Measurements from ENCODE around the gene GRIP1. TPM values are rescaled to one million over a fixed set of nuclear protein-coding genes. Genes with fewer than 3 reads are reported as not detected.

GRIP1 gene, protein sequence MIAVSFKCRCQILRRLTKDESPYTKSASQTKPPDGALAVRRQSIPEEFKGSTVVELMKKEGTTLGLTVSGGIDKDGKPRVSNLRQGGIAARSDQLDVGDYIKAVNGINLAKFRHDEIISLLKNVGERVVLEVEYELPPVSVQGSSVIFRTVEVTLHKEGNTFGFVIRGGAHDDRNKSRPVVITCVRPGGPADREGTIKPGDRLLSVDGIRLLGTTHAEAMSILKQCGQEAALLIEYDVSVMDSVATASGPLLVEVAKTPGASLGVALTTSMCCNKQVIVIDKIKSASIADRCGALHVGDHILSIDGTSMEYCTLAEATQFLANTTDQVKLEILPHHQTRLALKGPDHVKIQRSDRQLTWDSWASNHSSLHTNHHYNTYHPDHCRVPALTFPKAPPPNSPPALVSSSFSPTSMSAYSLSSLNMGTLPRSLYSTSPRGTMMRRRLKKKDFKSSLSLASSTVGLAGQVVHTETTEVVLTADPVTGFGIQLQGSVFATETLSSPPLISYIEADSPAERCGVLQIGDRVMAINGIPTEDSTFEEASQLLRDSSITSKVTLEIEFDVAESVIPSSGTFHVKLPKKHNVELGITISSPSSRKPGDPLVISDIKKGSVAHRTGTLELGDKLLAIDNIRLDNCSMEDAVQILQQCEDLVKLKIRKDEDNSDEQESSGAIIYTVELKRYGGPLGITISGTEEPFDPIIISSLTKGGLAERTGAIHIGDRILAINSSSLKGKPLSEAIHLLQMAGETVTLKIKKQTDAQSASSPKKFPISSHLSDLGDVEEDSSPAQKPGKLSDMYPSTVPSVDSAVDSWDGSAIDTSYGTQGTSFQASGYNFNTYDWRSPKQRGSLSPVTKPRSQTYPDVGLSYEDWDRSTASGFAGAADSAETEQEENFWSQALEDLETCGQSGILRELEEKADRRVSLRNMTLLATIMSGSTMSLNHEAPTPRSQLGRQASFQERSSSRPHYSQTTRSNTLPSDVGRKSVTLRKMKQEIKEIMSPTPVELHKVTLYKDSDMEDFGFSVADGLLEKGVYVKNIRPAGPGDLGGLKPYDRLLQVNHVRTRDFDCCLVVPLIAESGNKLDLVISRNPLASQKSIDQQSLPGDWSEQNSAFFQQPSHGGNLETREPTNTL
- 4.6 and 5.5 TPM in 2 replicates for total RNA-seq

DNA sequence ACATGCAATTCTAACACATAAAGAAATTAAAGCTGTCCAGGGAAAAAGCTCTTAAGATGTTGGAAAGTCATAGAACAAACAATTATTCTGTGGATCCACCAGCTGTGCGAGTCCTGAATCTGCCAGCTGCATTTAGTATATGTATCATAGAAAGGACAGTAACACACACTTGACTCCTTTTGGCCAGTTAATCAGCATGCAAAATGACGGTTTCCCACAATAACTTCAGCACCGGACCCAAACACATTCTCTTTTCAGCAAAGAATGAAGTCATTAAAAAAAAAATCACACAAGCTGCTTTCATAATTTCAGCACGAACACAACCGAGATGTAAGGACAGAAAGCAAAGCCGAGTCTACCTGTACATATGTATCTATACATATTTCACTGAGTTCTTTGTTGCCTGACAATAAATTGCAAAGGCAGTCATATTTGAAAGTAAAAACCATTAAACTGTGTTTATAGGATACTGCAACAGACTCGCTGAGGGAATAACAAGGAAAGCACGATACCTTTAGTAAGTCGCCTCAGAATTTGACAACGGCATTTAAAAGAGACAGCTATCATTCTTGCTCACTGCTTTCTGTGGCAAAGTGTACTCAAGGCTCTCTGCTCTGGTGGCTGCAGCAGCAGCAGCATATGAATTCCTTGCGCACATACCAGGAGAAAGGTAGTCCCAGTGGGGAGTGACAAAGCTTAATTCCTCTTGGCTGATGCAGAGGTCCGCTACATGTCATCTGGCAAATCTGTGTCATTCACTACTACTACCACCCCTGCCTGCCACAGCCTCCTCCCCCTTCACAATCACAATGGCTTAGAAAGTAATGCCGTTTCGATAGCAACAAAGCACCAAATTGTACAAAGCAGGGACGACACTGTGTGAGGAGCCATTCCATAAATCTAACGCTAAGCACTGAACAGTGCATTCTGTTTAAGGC is at the start of gene GRIP1:
TSS of gene GRIP1 (minus strand) at position 739 of the 938 bp plus-strand sequence. CDS start at position 567, 172 bp downstream.

DNA sequence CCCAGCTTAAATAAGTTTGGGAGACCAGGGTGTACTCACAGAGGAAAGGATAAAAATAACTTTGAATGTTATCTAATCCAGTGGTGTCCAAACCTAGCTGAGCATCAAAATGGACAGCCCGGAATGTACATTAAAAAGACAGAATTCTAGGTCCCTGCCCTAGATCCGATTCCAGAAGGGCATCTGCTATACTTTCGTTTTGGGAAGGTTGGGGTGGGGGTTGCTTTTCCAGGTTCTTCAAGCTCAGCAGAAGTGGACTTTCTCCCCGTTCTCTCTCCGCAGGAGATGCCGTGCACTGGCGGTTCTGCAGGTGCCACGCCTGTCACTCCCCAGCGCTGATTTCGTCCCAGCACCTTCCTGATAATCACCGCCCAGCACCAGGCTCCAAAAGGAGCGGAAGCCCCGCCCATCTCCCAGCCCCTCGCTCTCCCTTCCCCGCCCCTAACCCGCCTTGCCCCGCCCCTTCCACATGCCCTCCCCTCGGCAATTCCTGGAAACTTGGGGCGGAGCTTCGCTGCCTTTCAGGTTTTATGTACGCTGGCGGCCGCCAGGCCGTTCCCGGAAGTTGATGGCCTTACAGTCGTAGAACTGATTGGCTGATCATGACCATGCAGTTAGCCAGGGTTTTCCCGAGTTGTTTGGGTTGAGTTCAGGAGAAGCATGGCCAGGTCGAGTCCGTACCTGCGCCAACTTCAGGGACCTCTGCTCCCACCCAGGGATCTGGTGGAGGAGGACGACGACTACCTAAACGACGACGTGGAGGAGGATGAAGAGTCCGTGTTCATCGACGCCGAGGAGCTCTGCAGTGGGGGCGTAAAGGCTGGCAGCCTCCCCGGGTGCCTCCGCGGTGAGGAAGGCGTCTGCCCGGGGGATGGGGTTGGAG is 376.7 kb downstream of the GRIP1 start, which contains the start of gene HELB:
TSS of gene HELB (plus strand) at position 550 of the 883 bp plus-strand sequence. CDS start at position 661, 111 bp downstream.

